Purkinje cell (primary cell): ENCODE measurements around the gene POLE3. TPM values are rescaled to one million over a fixed set of nuclear protein-coding genes. Genes with fewer than 3 reads are reported as not detected.

Source experiments
- polyA plus RNA-seq: library from polyadenylated mRNA; unstranded; fragments of >200 nt; fragmentation: Nextera tagmentation; gene quantifications from 2 replicates; pipeline ENCODE4 v1.2.1, GENCODE V29; 2014

POLE3 gene
- polyA plus RNA-seq: 13.8 and 21.4 TPM in 2 replicates

DNA sequence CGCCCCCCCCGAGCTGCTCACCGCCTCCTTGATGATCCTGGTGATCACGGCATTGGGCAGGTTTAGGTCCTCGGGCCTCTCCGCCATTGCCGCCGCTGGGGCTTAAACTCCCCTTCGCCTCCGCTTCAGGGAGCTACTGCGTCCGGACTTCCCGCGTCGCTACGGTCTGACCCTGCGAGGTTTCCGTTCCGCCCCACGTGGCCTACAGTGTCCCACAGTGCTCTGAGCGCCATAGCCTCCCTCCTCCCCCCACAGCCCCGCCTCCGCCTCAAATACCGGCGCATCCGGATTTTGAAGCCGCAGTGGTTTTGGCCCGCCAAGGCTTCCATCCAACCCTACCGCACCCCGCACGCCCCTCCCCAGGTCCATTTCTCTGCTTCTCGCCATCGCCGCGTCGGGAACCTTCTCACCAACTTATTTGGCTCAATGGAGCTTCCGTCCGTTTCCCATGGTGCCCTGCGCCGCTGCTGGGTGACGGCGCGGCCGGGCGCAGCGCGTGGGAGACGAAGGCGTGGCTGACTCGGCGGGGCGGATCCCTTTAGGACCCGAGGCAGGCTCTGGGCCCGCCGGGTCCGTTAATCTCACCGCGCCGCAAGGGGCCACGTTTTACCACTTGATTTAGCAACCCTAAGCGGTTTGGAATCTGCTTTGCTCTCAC lies at the start of gene POLE3, which contains the start of gene C9orf43:
TSS of gene POLE3 (minus strand) at position 469 of the 658 bp plus-strand sequence. CDS start at position 87, 382 bp downstream.
TSS of gene C9orf43 (plus strand) at position 541 of the 658 bp plus-strand sequence. CDS start 2,747 bp downstream, outside the sequence.

DNA sequence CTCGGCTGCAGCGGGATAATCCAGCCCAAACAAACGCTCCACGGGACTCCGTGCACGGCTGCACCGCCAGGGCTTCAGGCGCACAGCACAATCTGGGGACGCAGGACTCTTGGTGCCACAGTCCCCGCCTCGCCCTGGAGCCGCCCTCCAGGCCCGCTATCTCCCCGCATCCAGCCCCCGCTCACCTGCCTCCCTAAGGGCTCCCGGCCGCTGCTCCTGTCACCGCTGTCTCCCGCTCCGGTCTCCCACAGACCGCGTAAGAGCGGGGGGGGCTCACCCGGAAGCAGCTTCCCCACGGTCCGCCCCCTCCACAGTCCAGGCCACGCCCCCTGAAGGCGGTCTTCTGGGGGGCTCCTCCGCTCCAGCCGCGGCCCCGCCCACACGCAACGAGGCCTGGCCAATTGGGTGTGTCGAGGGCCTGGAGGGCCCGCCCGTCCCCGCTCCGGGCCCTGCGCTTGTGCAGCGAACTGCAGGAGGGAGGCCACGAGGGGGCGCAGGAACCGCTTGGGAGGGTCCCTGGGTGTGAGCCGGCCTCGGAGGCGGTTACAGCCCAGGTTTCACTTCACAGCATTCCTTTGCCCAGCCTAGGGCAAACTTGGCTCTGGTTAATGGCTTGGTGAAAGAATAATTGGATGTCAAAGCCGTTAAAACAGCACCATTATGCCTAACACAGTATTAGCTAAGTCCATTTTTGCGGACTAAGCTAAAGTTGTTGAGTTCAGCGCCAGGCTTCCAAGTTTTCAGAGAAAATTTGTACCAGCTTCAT lies 9.3 kb downstream of the POLE3 start, which contains the start of gene ALAD:
TSS of gene ALAD (minus strand) at position 258 of the 766 bp plus-strand sequence. CDS start 7,725 bp downstream, outside the sequence.

DNA sequence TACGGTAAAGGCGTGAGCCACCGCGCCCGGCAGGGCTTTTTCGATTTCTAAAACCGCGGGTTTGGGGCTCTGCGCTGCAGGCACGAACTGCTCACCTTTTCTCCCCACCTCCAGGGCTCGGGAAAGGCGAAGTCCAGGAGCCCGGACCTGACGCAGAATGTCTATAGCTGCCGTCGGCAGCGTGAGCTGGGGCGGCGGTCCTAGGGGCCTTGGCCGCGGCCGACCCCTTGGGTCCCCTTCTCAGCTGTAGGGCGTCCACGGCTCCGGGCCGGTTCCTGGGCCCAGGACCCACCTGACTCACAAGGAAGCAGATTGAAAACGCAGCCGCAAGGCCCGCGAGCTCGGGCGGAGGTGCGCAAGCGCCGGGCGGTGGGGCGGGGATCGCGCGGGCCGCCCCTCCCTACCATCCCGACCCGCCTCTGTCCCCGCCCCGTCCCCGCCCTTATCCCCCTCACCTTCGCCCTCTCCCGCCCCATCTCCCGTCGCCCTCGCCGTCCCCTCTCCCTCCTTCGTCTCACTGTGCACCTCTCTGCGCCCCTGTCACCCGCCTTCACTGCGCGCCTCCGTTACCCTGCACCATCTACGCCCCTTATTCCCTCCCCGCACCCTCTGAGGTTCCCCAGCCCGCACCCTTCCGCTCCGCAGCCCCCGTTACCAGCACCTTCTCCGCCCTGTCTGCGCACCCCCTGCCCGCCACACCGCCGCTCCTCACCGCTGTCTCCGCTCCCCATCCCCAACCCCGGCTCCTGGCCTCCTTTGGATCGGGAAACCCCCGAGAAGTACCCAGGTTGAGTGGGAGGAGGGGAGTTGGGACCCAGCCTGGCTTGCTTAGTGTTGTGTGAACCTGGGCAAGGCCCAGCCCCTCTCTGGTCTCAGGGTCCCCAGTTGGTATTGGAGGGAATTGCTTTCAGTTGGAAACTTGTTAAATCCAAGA lies 33.6 kb downstream of the POLE3 start, which contains the start of gene HDHD3:
TSS of gene HDHD3 (minus strand) at position 353 of the 934 bp plus-strand sequence. CDS start 2,632 bp downstream, outside the sequence.

Other genes starting within 250 kb of the POLE3 start
- gene FKBP15, start 189.4 kb downstream of the POLE3 start, polyA plus RNA-seq: 23.9 and 28.0 TPM in 2 replicates
- 2.3 and 8.2 TPM in 2 replicates for gene SLC31A1, start 189.1 kb downstream of the POLE3 start, polyA plus RNA-seq
- gene CDC26, start 135.1 kb downstream of the POLE3 start, polyA plus RNA-seq: 92.2 and 96.9 TPM in 2 replicates
- gene PRPF4, start 135.0 kb downstream of the POLE3 start, polyA plus RNA-seq: 7.6 and 8.3 TPM in 2 replicates
- gene RNF183, start 107.3 kb downstream of the POLE3 start, polyA plus RNA-seq: not detected in 2 replicates
- 0.24 and 2.8 TPM in 2 replicates for gene WDR31, start 70.4 kb downstream of the POLE3 start, polyA plus RNA-seq
- 48.0 and 54.2 TPM in 2 replicates for gene BSPRY, start 61.1 kb downstream of the POLE3 start, polyA plus RNA-seq
- gene HDHD3, start 33.7 kb downstream of the POLE3 start, polyA plus RNA-seq: 2.5 and 8.8 TPM in 2 replicates
- 9.0 and 10.7 TPM in 2 replicates for gene ALAD, start 9.4 kb downstream of the POLE3 start, polyA plus RNA-seq
- gene C9orf43, start 72 bp upstream of the POLE3 start, polyA plus RNA-seq: not detected in 2 replicates
- 0.83 TPM in 1 of 2 replicates, not detected in the other for gene RGS3, start 53.1 kb upstream of the POLE3 start, polyA plus RNA-seq